ENCODE results near the gene BLTP2. TPM values are rescaled to one million over a fixed set of nuclear protein-coding genes. Genes with fewer than 3 reads are reported as not detected.

The BLTP2 gene
- total and polyA plus RNA-seq, 10 of the 15 experiments (the other 5 are each of a cell fraction or from before 2014, with no cell fraction given) = 14.2 to 151 (median 78.1) TPM

GRCh38 chr17:28661635-28662526 is 16.9 kb upstream of the BLTP2 start, which contains the start of the genes SDF2 and SUPT6H (continued):
- TF ChIP-seq BACH1 (IDR thresholded peaks at IDR 0.05; ENCODE audit: borderline replicate concordance) = peak; percentile 54; the same call in 1 of the 2 replicates
- no peak for TF ChIP-seq TCF12 (IDR thresholded peaks at IDR 0.05; ENCODE audit: low read depth, low read length)
- TF ChIP-seq MLLT1 (IDR thresholded peaks at IDR 0.05) = peak; percentile 51
- TF ChIP-seq ATF2 (IDR thresholded peaks at IDR 0.05; ENCODE audit: low read length) = peak; percentile 50; the same call in 1 of the 2 replicates
- no peak for TF ChIP-seq BCLAF1 (IDR thresholded peaks at IDR 0.05)
- no peak for TF ChIP-seq ASH2L (IDR thresholded peaks at IDR 0.05; ENCODE audit: borderline replicate concordance, low read depth)
- TF ChIP-seq SKIL (IDR thresholded peaks at IDR 0.05; ENCODE audit: low read depth, poor library complexity, severe bottlenecking) = peak; percentile 37
- peak; percentile 67; the same call in 1 of the 2 replicates for TF ChIP-seq HDGF (IDR thresholded peaks at IDR 0.05)
- no peak for TF ChIP-seq KLF5 (IDR thresholded peaks at IDR 0.05; ENCODE audit: partially characterized antibody)
- peak; percentile 55 for TF ChIP-seq E4F1 (IDR thresholded peaks at IDR 0.05; ENCODE audit: borderline replicate concordance, partially characterized antibody)
- TF ChIP-seq SREBF2 (IDR thresholded peaks at IDR 0.05; ENCODE audit: low read length) = no peak
- no peak for TF ChIP-seq ZBTB33 (IDR thresholded peaks at IDR 0.05)
- TF ChIP-seq ZSCAN29 (IDR thresholded peaks at IDR 0.05) = no peak
- no peak for TF ChIP-seq JUND (IDR thresholded peaks at IDR 0.05; ENCODE audit: low read depth, low read length)
- TF ChIP-seq EZH2 (IDR thresholded peaks at IDR 0.05; ENCODE audit: borderline replicate concordance, control insufficient read depth, low read depth, low read length) = no peak
